SK-N-SH (cell line): ENCODE measurements around the gene ARHGEF1. TPM values are rescaled to one million over a fixed set of nuclear protein-coding genes. Genes with fewer than 3 reads are reported as not detected.

ENCODE experiments used
- CTCF ChIA-PET: fragments of 300-600, 350-600 bp; formaldehyde crosslinking; extraction: SDS; loops from one replicate; lab custom pipeline; 2021; lab: Yijun Ruan, JAX
- POLR2A ChIA-PET: fragments of 350-600 bp; sonication (Branson Sonifier 250); formaldehyde crosslinking; extraction: SDS; loops from one replicate; lab custom pipeline; 2020; ENCODE audit warnings: antibody characterized with exemption, inconsistent platforms; lab: Yijun Ruan, JAX
- DNase-seq: peaks from one replicate; pipeline ENCODE4 v3.0.0; 2012
- H2AFZ ChIP-seq: fragments of 200-600 bp; sonication (generic); 2 replicates; pipeline ENCODE4 v1.8.1; 2016; ENCODE audit warnings: antibody characterized with exemption, mild to moderate bottlenecking, low read depth
- H3F3A ChIP-seq: fragments of 200-600 bp; sonication (generic); replicated peaks from 2 replicates; pipeline ENCODE3; 2016; ENCODE audit warnings: antibody characterized with exemption, mild to moderate bottlenecking; ENCODE audit not compliant: insufficient read depth
- H3K27ac ChIP-seq, 2 experiments: fragments of 200-500 bp in 1 of 2; fragments of 200-600 bp in 1 of 2; sonication (Bioruptor generic) in 1 of 2; sonication (generic), shearing (Covaris generic) in 1 of 2; 2 replicates each; pipeline versions ENCODE4 v1.5.1 to v1.6.1; 2014 to 2016; ENCODE audit warnings: low read depth in 2 of 2, inconsistent platforms in 1 of 2, low read length in 1 of 2, mild to moderate bottlenecking in 1 of 2, mixed read lengths in 1 of 2
- H3K27me3 ChIP-seq: fragments of 200-600 bp; sonication (generic), shearing (Covaris generic); 2 replicates; pipeline ENCODE4 v1.6.1; 2016; ENCODE audit warnings: mixed run types; ENCODE audit not compliant: insufficient read depth
- H3K36me3 ChIP-seq, 2 experiments: fragments of 200-500 bp in 1 of 2; fragments of 200-600 bp in 1 of 2; sonication (Bioruptor generic) in 1 of 2; sonication (generic) in 1 of 2; replicated peaks in 1 of 2; 2 replicates each; pipeline versions ENCODE3 to v1.5.1; 2014 to 2016; ENCODE audit warnings: low read length in 1 of 2, mild to moderate bottlenecking in 1 of 2; ENCODE audit not compliant: insufficient read depth in 2 of 2, control insufficient read depth in 1 of 2
- H3K4me1 ChIP-seq, 2 experiments: fragments of 200-500 bp in 1 of 2; fragments of 200-600 bp in 1 of 2; sonication (Bioruptor generic) in 1 of 2; sonication (generic), shearing (Covaris generic) in 1 of 2; 2 replicates each; pipeline versions ENCODE4 v1.5.1 to v1.6.1; 2014 to 2016; ENCODE audit warnings: low read depth in 1 of 2, low read length in 1 of 2, mixed run types in 1 of 2; ENCODE audit not compliant: insufficient read depth in 2 of 2, control insufficient read depth in 1 of 2
- H3K4me2 ChIP-seq: fragments of 200-600 bp; sonication (generic), shearing (Covaris generic); 2 replicates; pipeline ENCODE4 v1.6.1; 2017; ENCODE audit warnings: mixed run types
- H3K4me3 ChIP-seq, 2 experiments: fragments of 200-500 bp in 1 of 2; fragments of 200-600 bp in 1 of 2; sonication (Bioruptor generic) in 1 of 2; sonication (generic), shearing (Covaris generic) in 1 of 2; 2 replicates each; pipeline versions ENCODE4 v1.5.1 to v1.8.1; 2014 to 2016; ENCODE audit warnings: low read depth in 2 of 2, inconsistent platforms in 1 of 2, low read length in 1 of 2, mild to moderate bottlenecking in 1 of 2, mixed read lengths in 1 of 2, moderate library complexity in 1 of 2
- H3K79me2 ChIP-seq: fragments of 200-600 bp; sonication (generic); 2 replicates; pipeline ENCODE4 v1.8.1; 2017; ENCODE audit warnings: mild to moderate bottlenecking; ENCODE audit not compliant: insufficient read depth
- H3K9ac ChIP-seq: fragments of 200-600 bp; sonication (generic); 2 replicates; pipeline ENCODE4 v1.6.1; 2017; ENCODE audit warnings: mixed run types
- H3K9me2 ChIP-seq: fragments of 200-600 bp; sonication (generic); 2 replicates; pipeline ENCODE4 v1.6.1; 2017; ENCODE audit warnings: mixed run types
- H3K9me3 ChIP-seq: fragments of 200-600 bp; sonication (generic); 2 replicates; pipeline ENCODE4 v1.6.1; 2017; ENCODE audit warnings: mixed run types, mild to moderate bottlenecking, moderate library complexity
- H4K20me1 ChIP-seq: fragments of 200-600 bp; sonication (generic); 2 replicates; pipeline ENCODE4 v1.6.1; 2017; ENCODE audit warnings: mild to moderate bottlenecking, mixed run types; ENCODE audit not compliant: insufficient read depth
- FOSL2 ChIP-seq: IDR thresholded peaks from 2 replicates; pipeline ENCODE4 v1.4.0; 2012; ENCODE audit warnings: low read depth, mild to moderate bottlenecking, moderate library complexity, borderline replicate concordance
- FOXM1 ChIP-seq: IDR thresholded peaks from 2 replicates; pipeline ENCODE4 v1.4.0; 2012; ENCODE audit warnings: low read depth, mild to moderate bottlenecking
- JUND ChIP-seq: IDR thresholded peaks from 2 replicates; pipeline ENCODE4 v1.4.0; 2012
- MEF2A ChIP-seq: IDR thresholded peaks from 2 replicates; pipeline ENCODE4 v1.4.0; 2012; ENCODE audit warnings: low read depth, borderline replicate concordance
- MXI1 ChIP-seq: IDR thresholded peaks from 2 replicates; pipeline ENCODE4 v1.6.1; 2012; ENCODE audit warnings: mild to moderate bottlenecking, low read depth, low read length, improper control_type of control experiment
- NRF1 ChIP-seq: IDR thresholded peaks from 2 replicates; pipeline ENCODE4 v1.6.1; 2012; ENCODE audit warnings: low read depth, mild to moderate bottlenecking, low read length
- PBX3 ChIP-seq: IDR thresholded peaks from 2 replicates; pipeline ENCODE4; 2012
- TCF12 ChIP-seq: IDR thresholded peaks from 2 replicates; pipeline ENCODE4 v1.4.0; 2012
- USF1 ChIP-seq: IDR thresholded peaks from 2 replicates; pipeline ENCODE4 v1.4.0; 2012; ENCODE audit warnings: low read depth, borderline replicate concordance
- YY1 ChIP-seq: IDR thresholded peaks from 2 replicates; pipeline ENCODE4 v1.4.0; 2012; ENCODE audit warnings: low read depth, mild to moderate bottlenecking
- WGBS: methylation state at CpG from one replicate; pipeline ENCODE4 v1.1.6; 2017; ENCODE audit warnings: low lambda C conversion rate; 5-methylcytosine and 5-hydroxymethylcytosine counted together
- polyA plus RNA-seq, 3 experiments: library from polyadenylated mRNA; depleted of rRNA; stranded (reverse); fragments of >200 nt; gene quantifications; 2 replicates each; pipeline ENCODE4 v1.2.3, GENCODE V29; 2012

Gene ARHGEF1
- polyA plus RNA-seq, 1 of the 3 experiments (the other 2 are of a cell fraction), result 102 TPM

DNA sequence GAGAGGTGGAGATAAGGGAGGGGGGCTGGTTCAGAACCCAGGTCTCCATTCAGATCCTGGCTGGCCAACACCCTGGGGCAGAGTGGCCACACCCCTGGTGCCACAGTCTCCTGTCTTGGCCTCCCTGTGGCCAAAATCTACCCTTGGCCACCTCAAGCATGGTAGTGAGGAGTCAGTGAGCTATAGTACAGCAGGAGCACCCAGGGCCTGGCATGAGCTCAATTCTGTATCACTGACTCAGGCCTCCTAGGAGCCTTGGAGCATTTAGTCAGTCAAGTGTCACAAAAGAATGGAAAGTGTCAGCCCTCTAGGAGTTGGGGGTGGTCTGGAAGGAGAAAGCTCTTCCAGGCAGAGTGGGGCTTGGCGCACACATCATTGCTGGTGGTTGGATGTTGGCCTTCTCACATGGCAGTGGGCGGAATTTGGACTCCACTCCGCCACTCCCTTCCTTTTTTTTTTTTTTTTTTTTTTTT lies 12.5 kb upstream of the ARHGEF1 start:
- peak; percentile 22 for DNase-seq
- POLR2A ChIA-PET, result interaction anchor here (0.6 to 2.3 kb wide), 2 partner anchors 10 to 1556 kb away, joined by 4 to 8 read pairs; partner anchors contain the start of gene RPS19
- no peak overlapping the region for H3K27ac ChIP-seq
- H3F3A ChIP-seq, result peaks cover 89% of the 10 kb centered on the region
- 73% methylated on average over 3 of the region's 3 CpGs for WGBS
- H3K27me3 ChIP-seq, result no peaks in the 10 kb centered on the region
- no peaks in the 10 kb centered on the region for H3K9me2 ChIP-seq
- no peak overlapping the region for H3K4me3 ChIP-seq
- H3K9ac ChIP-seq, result no peak overlapping the region
- peaks cover 1 to 2% of the 10 kb centered on the region in 2 experiments; a peak in 2 of 4 replicates for H3K4me1 ChIP-seq
- no peaks in the 10 kb centered on the region for H3K9me3 ChIP-seq
- no peak overlapping the region for H2AFZ ChIP-seq
- H3K36me3 ChIP-seq, result peaks cover 46 to 54% of the 10 kb centered on the region in 2 experiments
- H3K79me2 ChIP-seq, result peaks cover 31% of the 10 kb centered on the region
- TF ChIP-seq FOXM1 (no peak), YY1 (no peak), FOSL2 (no peak), USF1 (no peak), TCF12 (no peak), MXI1 (no peak)
- H3K4me2 ChIP-seq, result no peak overlapping the region
- CTCF ChIA-PET, result interaction anchor here (0.8 to 1.5 kb wide), 3 partner anchors 11 to 66 kb away, joined by 3 to 4 read pairs (median 3); partner anchors contain the start of gene RPS19
- H4K20me1 ChIP-seq, result peaks cover 80% of the 10 kb centered on the region

DNA sequence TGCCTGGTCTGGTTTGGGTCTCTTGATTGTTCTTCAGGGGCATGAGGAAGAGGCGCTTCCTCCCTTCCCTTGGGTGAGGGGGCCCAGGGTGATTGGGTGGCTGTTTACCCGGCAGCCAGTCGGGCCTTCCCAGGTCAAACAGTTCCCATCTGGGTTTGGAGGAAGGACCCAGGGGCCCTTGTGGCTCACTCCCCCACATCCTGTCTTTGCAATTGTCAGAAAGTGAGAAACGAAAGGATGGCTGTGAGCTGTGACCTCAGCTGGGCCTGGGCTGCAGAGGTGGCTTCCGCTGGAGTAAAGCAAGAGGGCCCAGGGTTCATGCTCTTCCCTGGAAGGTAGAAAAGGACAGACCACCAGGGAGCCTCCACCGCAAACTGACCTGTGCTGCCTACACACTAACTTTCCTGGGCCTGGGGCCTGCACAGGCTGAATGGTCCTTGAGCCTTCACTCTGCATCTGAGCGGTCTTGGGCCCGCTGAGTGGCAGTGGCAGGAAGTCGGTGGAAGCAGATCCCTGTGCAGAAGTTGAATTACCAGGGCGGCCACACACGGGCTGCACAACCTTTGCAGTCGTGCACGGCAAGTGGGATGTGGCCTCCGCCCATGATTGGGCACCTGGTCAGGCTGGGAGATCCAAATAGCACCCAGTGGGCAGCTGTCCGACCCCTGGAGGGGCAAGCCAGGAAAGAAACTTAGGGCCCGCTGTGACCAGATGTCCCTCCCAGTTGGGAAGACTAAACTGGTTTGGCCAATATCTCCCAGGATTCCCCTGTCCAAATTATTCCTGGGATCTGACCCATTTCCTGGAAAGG lies 11.2 kb upstream of the ARHGEF1 start:
- H4K20me1 ChIP-seq, result peaks cover 66% of the 10 kb centered on the region
- no peaks in the 10 kb centered on the region for H3K9me3 ChIP-seq
- TF ChIP-seq JUND, result peak; percentile 22
- no peak for TF ChIP-seq MEF2A
- TF ChIP-seq NRF1, result no peak
- peak; percentile 3; the same call in 1 of the 2 replicates for TF ChIP-seq PBX3
- H3K9ac ChIP-seq, result no peak overlapping the region
- no peak overlapping the region for H3K4me2 ChIP-seq
- H2AFZ ChIP-seq, result no peak overlapping the region
- H3K4me1 ChIP-seq, result no peaks in the 10 kb centered on the region; a peak in 1 of 4 replicates
- H3F3A ChIP-seq, result peaks cover 80% of the 10 kb centered on the region
- peaks cover 41% of the 10 kb centered on the region in 2 experiments for H3K36me3 ChIP-seq
- ChIA-PET POLR2A (interaction anchor here (1.2 to 2.2 kb wide), 3 partner anchors 9 to 19 kb away, joined by 3 to 14 read pairs (median 13); partner anchors contain the start of gene RPS19), CTCF (interaction anchor here (1.1 to 3.1 kb wide), 10 partner anchors 8 to 86 kb away, joined by 3 to 48 read pairs (median 16); partner anchors contain the start of genes ERFL, RABAC1 and RPS19)
- H3K27me3 ChIP-seq, result no peaks in the 10 kb centered on the region
- no peaks in the 10 kb centered on the region for H3K9me2 ChIP-seq
- H3K79me2 ChIP-seq, result peaks cover 17% of the 10 kb centered on the region; the same call in 1 of the 2 replicates
- peak; percentile 19 for DNase-seq
- no peak overlapping the region for H3K27ac ChIP-seq
- no peak overlapping the region for H3K4me3 ChIP-seq
- WGBS, result 95% methylated on average over 15 of the region's 16 CpGs
